HCT116 (cell line): ENCODE data around the gene TRABD.
A peak's percentile ranks its signal among the peaks of the same experiment; 100 is the strongest.

Experiments
- EZH2 ChIP-seq: fragments of 200-600 bp; sonication (generic); IDR thresholded peaks from 2 replicates; pipeline ENCODE4 v1.6.1; 2017; ENCODE audit warnings: antibody characterized with exemption, mixed run types
- POLR2A ChIP-seq: IDR thresholded peaks from 2 replicates; pipeline ENCODE4 v1.7.0; 2011; ENCODE audit warnings: borderline replicate concordance; ENCODE audit not compliant: insufficient read depth, insufficient read length; ENCODE audit errors: extremely low read depth
- POLR2AphosphoS5 ChIP-seq: IDR thresholded peaks from 2 replicates; pipeline ENCODE4 v1.6.1; 2011; ENCODE audit warnings: mild to moderate bottlenecking, low read depth, low read length, moderate library complexity
- TF ChIP-seq, protein P1 (sequence below): IDR thresholded peaks from 2 replicates; pipeline ENCODE4 v1.6.1; 2012

- TF ChIP-seq EZH2: no peak
- no peak for TF ChIP-seq POLR2AphosphoS5
- no peak for TF ChIP-seq POLR2A
- TF ChIP-seq, protein P1, sequence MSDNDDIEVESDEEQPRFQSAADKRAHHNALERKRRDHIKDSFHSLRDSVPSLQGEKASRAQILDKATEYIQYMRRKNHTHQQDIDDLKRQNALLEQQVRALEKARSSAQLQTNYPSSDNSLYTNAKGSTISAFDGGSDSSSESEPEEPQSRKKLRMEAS: 0 out of 2 replicates have a peak, but pooled peaks have one; percentile 27
Observed at GRCh38 chr22:50201191-50202129, 15.7 kb downstream of the TRABD start.
